Activated CD8-positive, alpha-beta memory T cell treated with anti-CD3 and anti-CD28 coated beads, Interleukin-2, amount 50 U/mL, for 1 hour (primary cell): ENCODE data around the gene CYB5RL.
"Not testable (repeated sequence)": the region's sequence is repeated elsewhere in the genome, so short reads cannot be mapped to it uniquely, and the experiment has no call there.

Experiments used
- DNase-seq: peaks from one replicate; pipeline ENCODE4 v3.0.0-alpha.2; 2020; ENCODE audit errors: extremely low read depth

Gene CYB5RL

DNA sequence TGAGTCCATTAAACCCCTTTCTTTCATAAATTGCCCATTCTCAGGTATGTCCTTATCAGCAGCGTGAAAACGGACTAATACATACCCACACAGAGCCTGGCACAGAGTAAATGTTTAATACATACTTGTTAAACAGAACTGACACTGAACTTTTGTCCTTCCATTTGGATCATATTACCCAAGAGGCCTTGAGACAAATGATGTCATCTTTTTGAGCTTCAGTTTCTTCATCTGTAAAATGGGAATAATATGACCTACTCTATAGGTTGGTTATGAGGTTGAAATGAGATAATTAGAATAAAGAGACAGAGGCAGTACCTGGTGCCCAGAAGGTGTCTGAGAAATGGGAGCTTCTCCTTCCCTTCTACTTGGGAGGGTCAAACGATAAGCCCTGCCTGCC is 13.8 kb downstream of the CYB5RL start:
- DNase-seq: no peak

DNA sequence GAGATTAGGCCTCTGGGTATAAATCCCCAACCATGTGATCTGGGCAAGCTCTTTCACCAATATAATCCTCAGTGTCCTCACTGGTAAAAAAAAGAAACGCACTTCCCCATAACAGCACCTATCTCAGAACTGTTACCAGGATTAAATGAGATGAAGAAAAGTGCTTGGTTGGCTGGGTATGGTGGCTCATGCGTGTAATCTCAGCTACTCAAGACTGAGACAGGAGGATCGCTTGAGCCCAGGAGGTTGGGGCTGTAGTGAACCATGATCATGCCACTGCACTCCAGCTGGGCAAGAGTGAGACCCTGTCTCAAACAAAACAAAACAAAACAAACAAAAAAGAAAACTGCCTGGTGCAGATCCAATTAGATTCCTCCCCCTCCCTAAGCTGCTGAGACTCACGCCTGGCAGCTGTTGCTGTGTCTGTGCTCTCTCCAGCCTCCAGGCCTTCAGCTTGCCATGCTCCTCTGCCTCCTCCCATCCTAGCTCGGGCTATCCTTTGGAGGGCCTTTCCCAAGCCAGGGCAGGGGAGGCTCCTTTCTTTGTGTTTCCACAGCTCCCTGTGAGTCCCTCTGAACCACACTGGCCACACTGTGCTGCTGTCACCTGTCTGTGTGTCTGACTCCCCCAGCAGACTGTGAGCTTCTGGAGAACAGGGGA is 19.0 kb downstream of the CYB5RL start:
- no peak for DNase-seq

DNA sequence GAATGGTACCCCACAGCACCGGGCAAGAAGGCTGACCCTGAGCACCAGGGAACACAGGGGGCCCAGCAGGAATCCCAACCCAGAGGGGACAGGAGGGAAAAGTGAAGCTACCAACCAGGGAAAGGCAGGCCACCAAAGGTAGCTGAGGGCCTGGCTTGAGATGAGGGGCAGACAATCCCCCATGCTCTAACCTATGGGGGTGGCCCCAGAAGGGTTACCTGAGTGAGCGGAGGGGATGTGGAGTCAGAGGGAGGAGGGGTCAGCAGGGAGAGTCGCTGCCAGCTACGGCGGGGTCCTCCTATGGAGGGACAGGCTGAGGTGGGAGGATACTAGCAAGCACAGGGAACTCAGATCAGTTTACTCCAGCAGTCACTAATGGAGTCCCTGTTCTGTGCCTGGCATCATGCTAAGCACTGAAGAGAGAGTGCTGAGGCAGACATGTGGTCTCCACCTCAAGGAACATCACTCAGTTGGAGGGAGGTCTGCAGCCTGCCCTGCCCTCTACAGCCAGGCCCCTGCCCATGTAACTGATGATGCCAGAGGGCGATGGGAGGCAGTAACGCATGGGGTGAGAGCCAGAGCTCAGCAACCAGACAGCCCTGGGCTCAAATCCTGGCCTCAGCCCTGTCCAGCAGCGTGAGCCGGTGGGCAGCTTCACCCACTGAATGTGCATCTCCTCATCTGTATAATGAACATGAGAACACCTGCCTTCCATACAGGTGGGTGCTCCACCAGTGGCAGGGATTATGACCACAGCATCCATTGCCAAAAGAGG is 21.3 kb downstream of the CYB5RL start:
- no peak for DNase-seq

DNA sequence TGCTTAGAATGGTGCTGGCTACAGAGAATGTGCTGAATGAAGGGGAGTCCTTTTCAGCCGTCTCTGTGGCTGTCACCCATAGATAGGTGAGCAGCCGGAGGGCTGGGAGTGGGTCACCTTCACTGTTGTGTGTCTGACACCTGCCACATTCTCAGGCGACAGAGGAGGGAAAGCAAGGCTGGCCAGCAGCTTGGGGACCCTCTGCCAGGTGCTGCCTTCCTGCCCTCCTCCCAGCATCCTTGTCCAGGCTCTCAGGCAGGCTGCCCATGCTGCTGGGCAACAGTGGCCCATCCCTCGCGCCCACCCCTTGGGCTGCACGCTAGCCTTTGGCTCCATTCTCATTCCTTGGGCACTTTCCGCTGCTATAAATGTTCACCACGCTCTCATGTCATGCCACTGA is 22.1 kb downstream of the CYB5RL start:
- DNase-seq: no peak

DNA sequence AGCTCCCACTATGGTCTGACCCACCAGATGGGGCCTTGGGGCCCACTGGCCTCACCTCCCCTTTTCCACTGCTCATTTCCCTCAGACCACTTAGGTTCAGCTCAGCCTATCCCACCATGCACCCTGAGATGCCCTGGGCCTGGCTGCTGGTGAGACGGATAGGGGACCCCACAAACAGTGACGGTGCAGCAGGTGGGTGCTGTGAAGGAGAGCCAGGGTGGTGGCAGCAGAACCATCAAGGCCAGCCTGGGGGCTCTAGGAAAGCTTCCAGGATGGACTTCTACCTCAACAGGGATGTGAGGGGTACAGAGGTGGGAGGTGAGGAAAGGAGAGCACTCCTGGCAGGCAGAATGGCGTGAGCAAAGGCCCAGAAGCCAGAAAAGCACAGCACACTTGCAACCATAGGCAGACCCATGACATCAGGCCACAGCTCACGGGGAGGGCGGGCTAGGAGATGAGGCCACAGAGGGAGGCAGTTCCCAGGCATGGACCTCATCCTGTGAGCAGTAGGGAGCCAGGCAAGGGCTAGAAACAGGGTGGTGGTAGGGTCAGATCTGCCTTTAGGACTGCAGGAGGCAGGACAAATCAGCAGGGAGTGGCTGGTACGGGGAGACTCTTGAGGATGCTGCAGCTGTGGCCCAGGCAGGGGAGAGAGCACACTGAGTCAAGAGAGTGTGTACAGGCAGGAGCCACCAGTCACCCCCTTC is 23.1 kb downstream of the CYB5RL start:
- no peak for DNase-seq

DNA sequence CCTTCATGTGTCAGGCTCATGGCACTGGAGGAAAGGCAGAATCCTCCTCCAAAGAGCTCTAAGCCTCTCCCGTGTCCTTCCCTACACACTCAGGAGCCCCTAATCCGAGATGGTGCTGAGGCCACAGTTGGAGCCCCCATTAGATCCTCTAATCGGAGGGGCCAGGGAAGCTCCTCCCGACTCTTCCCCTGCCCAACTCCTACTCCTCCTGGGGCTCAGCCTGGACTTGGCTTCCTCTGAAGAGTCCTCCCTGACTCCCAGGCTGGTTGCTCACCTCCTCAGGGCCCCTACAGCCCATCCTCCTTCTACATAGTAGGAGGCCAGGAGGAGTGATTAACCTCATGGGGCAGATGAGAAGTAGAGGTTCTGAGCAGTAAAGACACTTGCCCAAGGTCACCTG is 25.7 kb downstream of the CYB5RL start:
- no peak for DNase-seq

DNA sequence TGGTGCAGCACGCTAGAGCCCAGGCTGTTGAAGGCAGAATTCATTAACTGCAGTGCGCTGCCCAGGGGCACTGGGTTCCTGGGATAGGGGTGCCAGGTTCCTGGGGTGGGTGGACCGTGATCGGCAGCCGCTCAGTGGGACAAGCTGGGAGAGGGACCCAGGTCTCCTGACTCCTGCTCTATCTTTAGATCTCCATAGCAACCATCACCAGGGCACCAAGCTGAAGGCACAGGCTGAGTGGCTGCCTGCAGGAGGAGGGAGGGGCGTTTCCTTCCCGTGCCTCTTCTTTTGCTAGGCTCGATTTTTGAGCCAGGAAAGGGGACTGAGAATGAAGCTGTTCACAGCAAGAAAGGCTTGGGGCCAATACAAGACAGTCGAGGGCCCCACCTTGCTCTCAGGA is 26.1 kb downstream of the CYB5RL start:
- DNase-seq: no peak

DNA sequence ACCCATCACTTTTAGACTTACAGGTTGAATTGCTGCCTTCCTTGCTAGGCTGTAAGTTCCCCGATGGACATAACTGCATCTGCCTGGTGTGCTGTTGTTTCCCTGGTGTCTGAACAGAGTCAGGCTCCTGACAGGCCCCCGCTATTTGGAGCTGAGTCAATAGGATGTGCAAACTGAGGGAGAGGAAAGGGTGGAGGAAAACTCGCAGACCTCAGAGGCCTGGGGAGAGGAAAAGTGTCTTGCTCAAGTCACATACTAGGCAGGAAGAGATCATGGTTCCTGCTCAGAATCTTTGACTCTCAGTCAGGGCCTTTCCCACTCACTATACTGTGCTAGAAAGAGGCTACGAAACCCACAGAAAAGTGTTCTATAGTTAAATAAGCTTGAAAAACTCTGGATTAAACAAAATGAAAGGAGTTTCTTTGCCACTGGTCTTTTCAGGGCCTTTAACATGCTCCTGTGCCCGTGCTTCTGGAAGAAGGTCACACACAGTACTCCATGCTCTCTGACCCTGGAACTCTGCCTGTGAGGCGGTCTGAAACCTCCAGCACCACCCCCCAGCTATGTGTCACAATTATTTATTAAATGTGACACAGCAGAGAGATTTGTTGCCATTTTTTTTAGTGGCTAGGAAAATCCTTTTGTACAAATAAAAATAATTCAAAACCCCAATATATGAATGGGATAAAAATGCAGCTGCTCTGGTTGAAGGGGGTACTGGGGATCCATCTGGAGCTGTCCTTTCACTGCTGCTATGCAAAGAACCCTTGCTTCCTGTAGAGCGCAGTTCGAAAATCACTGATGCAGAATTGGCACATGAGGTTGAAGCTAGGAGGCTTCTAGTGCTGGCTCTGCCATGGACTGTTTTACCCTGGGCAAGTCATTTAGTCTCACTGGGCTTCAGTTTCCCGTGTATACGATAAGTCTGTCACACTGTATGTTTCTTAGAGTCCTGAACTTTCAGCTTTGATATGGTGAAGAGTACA is 26.9 kb downstream of the CYB5RL start:
- DNase-seq: no peak

DNA sequence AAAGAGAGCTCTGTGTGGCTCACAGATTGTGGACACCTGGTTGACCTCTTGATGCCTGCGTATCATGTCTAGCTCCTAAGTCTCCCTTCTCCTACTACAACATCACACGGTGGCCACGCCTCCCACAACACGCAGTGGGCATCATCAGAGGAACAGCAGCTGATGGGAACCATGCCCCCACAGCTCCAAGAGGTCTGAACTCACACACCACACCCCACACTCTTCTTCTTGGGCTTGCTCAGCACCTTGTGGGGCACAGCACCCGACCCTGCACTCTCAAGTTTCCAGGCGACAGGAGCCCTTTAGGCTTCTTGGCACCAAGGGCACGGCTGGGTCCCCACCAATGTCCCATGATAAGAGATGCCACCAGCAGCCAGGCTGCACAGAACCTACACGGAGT is 28.2 kb downstream of the CYB5RL start:
- DNase-seq: no peak

DNA sequence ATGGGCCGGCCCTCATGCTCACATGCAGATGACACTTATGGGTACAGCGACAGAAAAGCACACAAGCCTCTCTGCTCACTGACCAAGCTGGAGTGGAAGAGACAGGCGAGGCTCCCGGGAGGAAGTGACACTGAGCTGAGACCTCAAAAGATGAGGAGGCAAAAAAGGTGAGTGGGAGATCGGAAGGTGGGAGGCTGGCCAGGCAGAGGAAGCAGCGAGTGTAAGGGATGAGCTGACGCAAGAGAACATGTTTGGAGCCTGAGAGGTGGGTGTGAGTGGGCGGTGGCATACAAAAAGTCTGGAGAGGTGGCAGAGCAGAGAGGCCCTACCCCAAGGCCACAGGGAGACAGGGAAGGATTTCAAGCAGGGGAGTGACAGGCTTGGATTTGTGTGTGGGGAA is 28.8 kb downstream of the CYB5RL start:
- DNase-seq: no peak

DNA sequence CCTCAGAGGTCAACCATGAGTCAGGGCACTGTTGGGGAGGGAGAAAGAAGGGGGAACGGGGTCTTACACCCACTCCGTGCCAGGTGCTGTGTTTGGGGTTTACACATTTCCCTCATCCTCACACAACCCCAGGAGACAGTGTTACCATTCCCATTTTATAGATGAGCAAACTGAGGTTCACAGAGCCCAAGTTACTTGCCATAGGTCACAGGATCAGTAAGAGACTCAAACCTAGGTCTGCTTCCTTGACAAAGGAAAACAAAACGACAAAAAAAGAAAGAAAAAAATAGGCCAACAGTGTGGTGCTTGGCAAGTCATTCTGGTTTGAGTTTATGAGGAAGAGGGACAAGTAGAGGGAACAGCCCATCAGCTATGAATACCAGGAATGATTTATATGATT is 30.8 kb downstream of the CYB5RL start:
- DNase-seq: no peak

DNA sequence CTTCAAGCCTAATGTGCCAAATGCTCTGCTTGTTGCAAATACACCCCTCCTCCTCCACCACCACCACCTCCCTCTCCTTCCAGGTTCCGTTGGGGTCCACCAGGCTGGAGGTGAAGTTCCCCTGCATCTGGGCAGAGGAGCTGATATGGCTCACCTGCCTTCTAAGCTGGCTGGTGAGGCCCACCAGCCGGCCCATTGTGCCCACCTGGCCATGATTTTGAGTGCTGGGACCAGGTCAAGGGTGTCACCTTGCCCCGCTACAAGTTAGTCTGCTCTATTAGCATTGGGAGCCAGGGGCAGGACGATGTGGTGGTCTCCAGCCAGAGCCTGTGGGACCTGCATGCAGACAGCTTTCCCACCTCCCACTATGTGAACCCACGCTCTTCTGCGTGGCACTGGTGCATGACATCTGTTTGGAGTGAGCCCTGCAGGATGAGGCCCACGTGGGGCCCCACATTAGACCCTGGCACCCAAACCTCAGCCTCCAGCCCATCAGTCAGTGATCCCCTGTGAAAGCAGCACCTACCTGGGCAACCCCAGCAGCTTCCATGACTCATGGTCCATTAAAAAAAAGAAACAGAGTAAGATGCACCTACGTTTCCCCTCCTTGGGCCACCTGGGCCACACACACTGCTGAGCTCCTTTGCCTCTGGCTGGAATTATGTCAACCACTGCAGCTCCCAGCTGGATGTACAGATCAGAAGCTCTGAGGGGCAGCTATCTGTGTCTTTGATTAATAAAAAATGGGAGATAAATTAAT is 31.4 kb downstream of the CYB5RL start:
- no peak for DNase-seq

DNA sequence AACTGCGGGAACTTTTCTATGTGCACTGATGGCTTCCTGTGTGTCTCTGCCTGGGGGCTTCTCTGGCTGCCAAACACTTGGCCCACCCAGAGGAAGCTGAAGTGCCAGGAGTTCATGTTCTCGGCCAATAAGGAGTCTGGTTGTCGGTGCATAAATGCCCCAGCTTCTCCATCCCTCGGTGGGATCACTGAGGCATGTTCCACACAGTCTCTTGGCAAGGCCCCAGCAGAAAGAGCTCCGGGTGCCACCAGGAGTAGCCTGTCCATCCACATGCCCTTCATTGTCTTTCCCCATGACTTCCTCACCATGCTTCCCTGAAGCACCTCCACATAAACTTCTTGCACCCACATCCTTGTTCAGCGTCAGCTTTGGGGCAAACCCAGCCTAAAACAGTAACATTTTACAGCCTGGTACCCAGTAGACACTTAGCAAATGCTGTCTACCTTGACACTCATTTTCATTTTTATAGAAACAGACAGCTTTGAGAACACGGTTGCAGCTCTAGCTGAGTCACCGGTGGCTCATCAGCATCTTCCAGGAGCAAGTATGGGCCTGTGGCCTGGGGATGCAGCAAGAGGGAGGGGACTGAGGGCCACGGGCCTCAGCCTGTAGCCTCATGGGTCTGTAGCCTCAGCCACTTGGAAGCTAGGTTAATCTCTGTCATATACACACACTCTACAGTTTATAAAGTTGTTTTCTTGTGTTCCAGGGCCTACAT is 32.2 kb downstream of the CYB5RL start:
- DNase-seq: no peak

DNA sequence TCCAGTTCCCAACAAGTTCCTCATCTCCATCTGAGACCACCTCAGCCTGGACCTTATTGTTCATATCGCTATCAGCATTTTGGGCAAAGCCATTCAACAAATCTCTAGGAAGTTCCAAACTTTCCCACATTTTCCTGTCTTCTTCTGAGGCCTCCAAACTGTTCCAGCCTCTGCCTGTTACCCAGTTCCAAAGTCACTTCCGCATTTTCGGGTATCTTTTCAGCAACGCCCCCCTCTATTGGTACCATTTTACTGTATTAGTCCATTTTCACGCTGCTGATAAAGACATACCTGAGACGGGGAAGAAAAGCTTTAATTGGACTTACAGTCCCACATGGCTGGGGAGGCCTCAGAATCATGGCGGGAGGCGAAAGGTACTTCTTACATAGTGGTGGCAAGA is 33.5 kb downstream of the CYB5RL start:
- DNase-seq: not testable (repeated sequence)

DNA sequence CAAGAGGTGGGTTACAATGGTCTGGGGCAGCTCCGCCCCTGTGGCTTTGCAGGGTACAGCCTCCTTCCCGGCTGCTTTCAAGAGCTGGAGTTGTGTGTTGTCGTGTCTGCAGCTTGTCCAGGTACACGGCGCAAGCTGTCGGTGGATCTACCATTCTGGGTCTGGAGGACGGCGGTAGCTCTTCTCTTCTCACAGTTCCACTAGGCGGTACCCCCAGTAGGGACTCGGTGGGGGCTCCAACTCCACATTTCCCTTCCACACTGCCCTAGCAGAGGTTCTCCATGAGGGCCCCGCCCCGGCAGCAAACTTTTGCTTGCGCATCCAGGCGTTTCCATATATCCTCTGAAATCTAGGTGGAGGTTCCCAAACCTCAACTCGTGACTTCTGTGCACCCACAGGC is 34.7 kb downstream of the CYB5RL start:
- DNase-seq: no peak

DNA sequence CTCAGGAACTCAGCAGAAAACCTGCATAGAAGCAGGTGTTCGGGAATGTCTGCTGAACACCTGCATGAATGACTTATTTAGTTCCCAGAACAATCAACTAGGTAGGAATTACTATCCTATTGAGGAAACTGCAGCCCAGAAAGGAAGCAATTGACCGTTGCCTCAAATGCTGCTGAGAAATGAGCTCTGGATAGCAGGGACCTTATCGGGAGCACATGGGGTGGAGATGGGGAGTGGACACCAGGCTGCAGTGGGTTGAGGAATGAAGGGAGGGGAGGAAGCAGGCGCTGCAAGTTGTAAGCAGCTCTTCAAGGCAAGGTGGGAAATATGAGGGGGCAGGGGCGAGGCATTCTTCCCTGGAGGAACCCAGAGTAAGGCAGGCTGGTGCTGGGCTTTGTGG is 36.3 kb downstream of the CYB5RL start:
- no peak for DNase-seq

DNA sequence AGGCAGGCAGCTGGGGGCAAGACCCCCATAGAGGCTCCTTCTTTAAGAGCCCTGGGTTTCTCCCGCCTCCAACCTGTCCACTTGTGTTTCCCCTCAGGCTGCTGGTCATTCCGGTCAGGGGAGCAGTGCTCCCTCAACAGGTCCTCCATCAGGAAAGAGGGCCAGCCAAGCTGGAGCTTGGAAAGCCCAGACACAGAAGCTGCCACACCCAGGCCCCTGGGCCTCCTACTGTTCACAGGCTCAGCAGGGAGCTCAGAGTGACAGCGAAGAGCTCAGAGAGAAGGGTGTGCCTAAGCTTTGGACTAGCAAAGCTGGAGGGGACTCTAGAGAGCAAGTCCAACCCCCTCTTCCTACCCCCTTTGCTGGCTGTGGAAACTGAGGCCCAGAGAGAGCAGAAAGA is 36.8 kb downstream of the CYB5RL start:
- DNase-seq: no peak

DNA sequence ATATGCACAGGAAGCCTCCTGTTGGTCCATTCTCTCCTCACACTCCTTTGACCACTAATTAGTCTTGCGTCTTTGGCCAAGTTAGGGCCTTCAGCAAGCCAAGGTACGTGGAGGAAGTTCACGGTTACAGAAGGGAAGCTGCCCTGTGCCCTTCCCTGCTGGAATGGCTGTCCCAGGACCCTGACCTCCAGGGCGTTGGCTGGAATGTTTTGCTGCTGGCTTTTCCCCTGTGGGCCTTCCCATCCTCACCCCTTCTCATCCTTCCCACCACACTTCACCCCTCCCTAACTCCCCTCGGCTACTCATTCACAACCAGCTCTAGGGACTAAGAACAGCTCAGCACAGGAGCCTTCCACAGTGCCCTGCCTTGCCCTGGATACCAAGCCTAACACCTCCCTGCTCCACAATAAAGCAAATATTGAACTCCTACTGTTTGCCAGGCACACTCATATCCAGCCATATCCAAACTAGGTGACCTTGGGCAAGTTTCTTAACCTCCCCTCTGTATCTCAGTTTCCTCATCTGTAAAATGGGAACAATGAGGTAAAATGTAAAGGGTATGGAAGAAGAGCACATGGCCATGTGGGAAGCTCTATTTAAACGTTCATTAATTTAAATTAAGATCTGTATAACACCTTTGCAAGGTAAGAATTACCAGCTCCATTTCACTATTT is 38.2 kb downstream of the CYB5RL start:
- no peak for DNase-seq

DNA sequence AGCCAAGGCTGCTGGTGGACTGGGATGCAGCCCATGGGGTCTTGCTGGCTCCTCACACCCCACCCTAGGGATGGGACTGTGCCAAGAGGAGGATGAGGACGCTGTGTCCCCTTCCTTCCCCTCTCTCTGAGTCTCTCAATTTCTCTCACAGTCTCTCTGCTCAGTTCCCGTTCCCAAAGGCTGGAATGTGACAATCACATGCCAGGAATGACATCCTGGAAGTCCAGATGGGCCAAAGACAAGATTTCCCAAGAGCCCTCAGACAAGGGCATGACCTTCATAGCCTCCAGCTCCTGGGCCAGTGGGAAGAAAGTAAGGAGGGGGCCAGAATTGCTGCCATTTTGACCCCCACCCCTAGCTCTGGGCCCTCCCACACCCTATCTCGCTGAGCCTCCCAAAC is 39.5 kb downstream of the CYB5RL start:
- no peak for DNase-seq
